Measurements from ENCODE around the gene ANKRD42.
"Not testable (repeated sequence)": the region's sequence is repeated elsewhere in the genome, so short reads cannot be mapped to it uniquely, and the experiment has no call there.

ANKRD42 gene

GRCh38 chr11:83249445-83249844 lies 55.9 kb downstream of the ANKRD42 start:
- DNase-seq: no peak

- DNase-seq: no peak
Observed at GRCh38 chr11:83249972-83250593, 56.6 kb downstream of the ANKRD42 start.

GRCh38 chr11:83252266-83252665 lies 58.8 kb downstream of the ANKRD42 start:
- no peak for DNase-seq

GRCh38 chr11:83252941-83253340 lies 59.4 kb downstream of the ANKRD42 start:
- DNase-seq: no peak

- DNase-seq: no peak
Observed at GRCh38 chr11:83255366-83255765, 61.9 kb downstream of the ANKRD42 start.

- DNase-seq: no peak
Observed at GRCh38 chr11:83256602-83257340, 63.3 kb downstream of the ANKRD42 start.

GRCh38 chr11:83257761-83258168 lies 64.3 kb downstream of the ANKRD42 start:
- no peak for DNase-seq

- DNase-seq: no peak
Observed at GRCh38 chr11:83259559-83259958, 66.0 kb downstream of the ANKRD42 start.

GRCh38 chr11:83265331-83265730 lies 71.8 kb downstream of the ANKRD42 start:
- no peak for DNase-seq

- not testable (repeated sequence) for DNase-seq
Observed at GRCh38 chr11:83269080-83269479, 75.6 kb downstream of the ANKRD42 start.

- not testable (repeated sequence) for DNase-seq
Observed at GRCh38 chr11:83271734-83272133, 78.2 kb downstream of the ANKRD42 start.

- no peak for DNase-seq
Observed at GRCh38 chr11:83272627-83273026, 79.1 kb downstream of the ANKRD42 start.

GRCh38 chr11:83275888-83276641 lies 82.6 kb downstream of the ANKRD42 start:
- no peak for DNase-seq

GRCh38 chr11:83278351-83278750 lies 84.8 kb downstream of the ANKRD42 start:
- DNase-seq: no peak

GRCh38 chr11:83280256-83280655 lies 86.7 kb downstream of the ANKRD42 start:
- no peak for DNase-seq

- no peak for DNase-seq
Observed at GRCh38 chr11:83282084-83282716, 88.7 kb downstream of the ANKRD42 start.

GRCh38 chr11:83284501-83285150 lies 91.1 kb downstream of the ANKRD42 start:
- no peak for DNase-seq

- DNase-seq: peak in 1 of 4 experiments; percentile 45
Observed at GRCh38 chr11:83285151-83285770, 91.7 kb downstream of the ANKRD42 start.

GRCh38 chr11:83285771-83286528 lies 92.4 kb downstream of the ANKRD42 start, which contains the start of gene CCDC90B:
Gene CCDC90B (minus strand): TSS chr11:83286367. CDS start chr11:83285972, 395 bp downstream.
- DNase-seq: peak; percentile 83 to 87 (median 84)

- no peak for DNase-seq
Observed at GRCh38 chr11:83287631-83288030, 94.1 kb downstream of the ANKRD42 start.

GRCh38 chr11:83292709-83293456 lies 99.4 kb downstream of the ANKRD42 start:
- DNase-seq: no peak
